Fibroblast of gingiva (primary cell): ENCODE data around the gene NTRK3.
A peak's percentile ranks its signal among the peaks of the same experiment; 100 is the strongest.

Experiments used
- DNase-seq: peaks from one replicate; pipeline ENCODE4 v3.0.0-alpha.2; 2011; ENCODE audit warnings: low read depth

Gene NTRK3

DNA sequence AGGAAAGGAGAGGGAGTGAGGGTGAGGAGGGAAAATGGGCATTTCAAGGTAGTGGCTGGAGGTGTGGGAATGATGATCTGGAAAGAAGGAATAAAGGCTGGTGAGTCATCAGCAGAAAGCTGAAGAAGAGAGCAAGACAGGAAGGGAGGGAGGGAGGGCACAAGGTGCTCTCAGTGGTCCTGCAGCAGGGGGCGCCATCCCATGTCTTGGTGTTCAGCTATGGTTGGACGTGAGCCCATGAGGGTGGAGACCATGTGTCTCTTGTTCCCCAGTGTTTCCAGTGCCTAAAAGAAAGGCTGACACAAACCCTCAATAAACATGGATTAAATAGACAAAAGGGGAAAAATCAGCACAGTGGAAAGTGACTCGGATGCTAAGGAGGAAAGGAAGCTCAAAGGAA, 228.5 kb downstream of the NTRK3 start:
- no peak for DNase-seq

DNA sequence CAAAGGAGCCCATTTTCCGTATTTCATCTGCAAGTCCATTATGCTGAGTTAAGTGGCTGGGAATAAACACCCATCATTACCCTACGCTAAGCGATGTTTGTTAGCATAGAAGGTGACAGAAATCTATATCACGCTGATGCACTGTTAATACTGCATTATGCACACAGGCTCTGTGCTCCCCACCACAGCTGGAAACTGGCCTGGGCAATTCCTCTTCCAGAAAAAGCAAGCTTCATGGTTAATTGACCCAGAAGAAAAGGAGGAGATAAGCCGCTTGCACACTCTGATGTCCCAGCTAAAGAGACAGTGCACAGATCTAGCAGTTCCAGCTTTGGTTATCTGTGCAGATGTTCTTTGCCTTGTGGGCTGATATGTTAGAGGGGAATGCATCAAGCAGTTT, 232.6 kb downstream of the NTRK3 start:
- DNase-seq, result no peak

DNA sequence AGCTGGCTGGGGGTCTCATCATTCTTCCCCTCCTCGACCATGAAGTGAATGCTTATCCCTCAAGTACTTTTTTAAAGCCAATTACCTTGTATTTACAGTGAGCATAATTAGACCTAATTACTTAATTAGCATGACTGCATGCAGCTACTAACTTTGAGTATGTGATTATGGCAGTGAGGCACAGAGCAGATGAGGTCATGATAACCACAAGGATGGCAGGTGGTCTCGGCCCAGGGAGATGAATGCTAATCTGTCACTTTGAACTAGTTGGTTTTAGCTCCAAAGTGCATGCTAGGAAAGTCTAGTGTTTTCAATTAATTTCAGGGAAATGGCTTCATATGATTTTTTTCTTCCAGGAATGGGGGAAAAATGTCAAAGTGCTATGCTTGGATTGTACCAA, 233.8 kb downstream of the NTRK3 start:
- DNase-seq, result no peak

DNA sequence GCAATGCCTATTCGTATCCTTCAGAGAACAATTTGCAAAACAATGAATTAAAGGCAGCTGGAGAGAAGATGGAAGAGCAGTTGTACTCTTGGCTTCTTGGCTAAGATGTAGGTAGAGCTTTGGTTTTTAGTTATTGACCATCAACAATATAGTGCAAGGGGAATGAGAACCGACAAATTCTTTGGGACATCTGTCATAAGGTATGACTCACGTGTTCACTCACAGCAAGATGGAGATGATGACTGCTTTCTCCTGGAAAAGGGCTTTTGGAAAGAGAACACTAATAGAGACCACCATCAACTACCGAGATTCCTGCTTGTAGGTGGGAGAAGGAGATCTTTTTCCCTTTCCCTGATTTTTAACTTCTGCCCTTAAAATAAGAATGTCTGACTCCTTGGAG, 234.9 kb downstream of the NTRK3 start:
- DNase-seq, result no peak

DNA sequence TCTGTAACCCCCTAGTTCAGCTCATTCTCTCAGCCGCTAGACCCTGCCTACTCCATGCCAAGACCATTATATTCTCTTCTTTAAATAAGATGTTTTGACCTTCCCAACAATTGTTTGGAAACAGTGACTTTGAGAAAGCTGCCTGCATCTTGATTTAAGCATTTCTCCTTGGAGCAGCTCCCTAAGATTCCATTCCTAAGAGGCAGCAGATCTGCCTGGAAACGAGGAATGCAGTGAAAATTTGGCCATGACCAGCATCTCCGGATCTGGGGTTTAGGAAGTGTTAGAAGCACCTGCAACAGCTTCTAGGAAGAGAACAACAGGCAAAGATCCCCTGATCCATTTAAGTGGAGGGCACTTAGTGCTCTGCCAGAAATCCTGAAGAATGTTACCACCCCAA, 235.7 kb downstream of the NTRK3 start:
- DNase-seq, result no peak

DNA sequence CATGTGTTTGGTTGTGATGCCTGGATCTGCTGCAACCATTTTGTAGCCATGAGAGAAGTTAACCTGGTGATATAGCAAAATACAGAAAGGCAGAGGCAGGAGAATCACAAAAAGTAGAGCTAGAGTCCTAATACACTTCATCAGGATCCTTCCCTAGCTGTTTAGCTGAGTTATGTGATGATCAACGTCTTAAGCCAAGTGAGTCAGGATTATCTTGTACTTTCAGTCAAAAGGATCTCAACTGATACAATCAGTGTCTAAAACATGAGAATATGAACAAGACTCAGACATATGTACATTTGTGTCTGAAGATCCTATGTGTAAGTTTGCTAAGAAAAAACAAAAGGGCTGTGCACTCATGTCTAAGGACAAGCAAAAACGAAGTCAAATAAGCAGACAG, 236.9 kb downstream of the NTRK3 start:
- DNase-seq, result no peak

DNA sequence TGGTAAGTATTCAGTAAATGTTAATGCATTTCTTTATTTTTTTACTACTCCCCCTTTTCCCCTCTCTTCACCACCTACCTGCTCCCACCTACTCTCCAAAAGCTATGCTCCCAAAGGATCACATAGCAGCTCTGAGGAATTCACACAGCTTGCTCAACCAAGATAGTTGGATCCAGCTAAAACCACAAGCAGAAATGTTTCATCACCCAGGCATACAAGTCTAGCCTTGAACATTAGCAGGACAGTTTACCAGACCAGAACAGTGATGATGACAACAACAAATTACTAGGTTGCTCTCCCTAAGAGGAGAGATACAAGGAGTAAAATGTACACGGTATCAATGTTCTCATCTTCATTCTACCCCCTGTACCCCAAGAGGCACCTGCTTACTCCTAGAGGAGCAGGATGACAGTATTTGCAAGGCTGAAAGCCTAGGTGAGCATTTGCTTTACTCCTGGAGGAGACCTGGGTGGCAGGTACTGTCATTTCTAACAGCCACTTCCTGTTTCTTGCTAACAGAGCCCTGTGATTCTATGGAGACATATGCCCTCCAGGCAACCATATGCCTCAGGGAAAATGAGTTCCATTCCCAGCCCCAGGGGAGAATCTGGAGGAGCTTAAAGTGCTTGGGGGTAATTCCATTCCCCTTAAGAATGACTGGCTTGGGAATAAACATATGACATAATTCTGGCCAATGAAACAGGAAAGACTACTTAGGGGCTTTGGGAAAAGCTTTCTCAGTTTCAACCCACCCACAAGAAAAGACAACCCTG, 237.5 kb downstream of the NTRK3 start:
- DNase-seq, result peak; percentile 2

DNA sequence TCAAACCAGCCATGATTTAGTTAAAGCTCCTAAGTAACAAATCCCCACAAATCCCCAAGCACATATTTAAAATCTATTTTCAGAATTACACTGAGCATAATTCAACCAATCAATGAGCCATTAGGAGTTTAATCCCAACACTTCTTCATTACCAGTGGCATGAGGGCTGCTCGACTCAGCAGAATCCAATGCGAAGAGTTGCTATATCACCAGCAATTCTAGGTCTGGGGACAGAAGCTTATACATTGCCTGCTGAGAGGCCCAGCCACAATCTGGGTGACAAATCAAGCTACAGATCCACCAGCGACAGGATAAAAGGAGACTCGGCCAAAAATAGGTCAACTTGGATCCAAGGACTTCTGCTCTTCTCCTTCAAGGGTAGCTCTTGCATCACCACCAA, 238.8 kb downstream of the NTRK3 start:
- no peak for DNase-seq

DNA sequence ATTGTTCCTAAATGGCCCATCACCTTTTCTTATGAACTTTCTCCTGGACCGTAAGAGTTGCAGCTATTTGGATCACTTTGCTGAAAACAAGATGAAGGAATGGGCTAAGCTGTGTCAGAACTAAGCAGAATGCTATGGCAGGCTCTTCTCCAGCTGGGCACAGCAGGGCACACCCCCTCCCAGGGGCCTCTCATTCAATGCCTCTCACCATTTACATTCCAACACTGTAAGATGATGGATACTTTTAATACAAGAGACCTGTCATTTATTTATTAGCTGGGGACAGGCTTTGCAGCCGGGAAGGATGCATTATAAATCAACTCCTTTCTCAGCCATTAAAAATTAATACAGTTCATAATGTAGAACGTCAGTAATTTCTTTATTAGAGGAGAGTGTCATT, 240.1 kb downstream of the NTRK3 start:
- no peak for DNase-seq

DNA sequence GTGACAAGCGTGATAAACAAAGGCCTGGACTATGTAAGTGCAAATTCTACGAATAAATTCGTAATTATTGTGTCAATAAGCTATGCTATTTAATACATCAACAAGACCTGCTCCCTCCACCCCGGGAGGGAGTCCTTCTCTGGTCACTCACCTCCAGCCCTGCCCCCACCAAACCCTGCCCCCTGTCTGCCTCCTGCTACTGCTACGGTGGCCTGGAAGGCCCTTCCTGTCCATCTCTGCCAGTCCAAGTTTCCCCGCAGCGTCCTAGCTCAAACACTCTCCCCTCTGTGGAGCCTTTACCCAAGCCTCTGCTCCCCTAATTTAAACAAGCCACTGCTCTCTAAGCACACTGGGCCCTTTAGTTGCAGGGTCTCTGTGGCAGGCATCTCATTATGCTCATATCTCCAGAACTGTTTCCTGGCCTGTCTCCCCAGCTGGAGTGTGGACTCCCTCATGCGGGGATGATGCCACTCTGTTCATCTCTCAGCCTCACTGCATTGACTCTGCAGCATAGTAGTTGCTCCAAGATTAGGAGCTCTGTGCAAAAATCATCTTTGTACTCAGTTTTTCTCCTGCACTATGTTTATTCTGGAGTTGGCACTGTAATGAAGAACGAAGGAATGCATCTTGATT, 241.2 kb downstream of the NTRK3 start:
- DNase-seq, result no peak

DNA sequence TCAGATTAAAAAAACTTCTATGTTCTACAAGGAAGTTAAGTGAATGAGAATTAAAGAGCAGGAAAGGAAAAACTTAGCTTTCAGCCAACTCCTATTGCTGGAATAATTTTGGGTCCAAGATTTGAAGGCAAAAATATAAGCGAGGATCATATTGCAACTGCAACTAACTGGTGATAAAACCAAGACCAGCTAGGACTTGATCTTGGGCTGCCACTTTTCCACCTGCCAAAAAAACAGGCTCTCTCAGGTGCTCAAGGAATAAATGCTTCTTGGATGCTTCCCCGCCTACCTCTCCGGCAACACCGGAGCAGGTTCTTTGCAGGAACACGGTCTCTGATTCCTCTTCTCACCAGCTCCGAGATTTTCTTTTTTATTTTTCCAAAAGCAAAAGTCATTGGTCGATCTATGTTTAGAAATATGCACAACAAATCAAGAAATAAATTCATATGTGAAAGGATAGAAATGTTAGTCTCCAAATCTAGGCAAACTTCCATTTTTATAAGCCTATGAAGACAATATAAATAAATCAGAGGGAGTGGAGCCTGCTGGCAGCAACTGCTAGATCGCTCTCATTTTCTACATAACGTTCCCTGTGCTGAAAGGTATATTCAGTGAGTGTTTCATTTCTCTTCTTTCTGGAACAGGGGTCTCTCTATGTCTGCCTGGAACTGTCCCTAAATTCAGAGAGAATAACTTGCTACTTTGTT, 241.9 kb downstream of the NTRK3 start:
- DNase-seq, result no peak

DNA sequence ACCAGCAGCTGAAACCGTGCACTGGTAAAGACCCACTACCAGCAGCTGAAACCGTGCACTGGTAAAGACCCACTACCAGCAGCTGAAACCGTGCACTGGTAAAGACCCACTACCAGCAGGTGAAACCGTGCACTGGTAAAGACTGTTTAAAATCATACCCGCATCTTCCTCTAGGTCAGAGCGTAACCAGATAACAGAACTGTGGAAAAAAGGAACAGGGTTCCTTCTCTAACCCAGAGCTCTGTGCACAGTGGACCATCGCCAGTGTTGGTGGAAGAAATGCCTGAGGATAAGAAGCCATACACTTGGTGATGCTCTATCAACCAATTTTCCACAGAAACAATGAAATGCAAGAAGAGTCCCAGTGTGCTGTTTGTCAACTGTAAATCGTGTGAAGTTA, 243.4 kb downstream of the NTRK3 start:
- no peak for DNase-seq

DNA sequence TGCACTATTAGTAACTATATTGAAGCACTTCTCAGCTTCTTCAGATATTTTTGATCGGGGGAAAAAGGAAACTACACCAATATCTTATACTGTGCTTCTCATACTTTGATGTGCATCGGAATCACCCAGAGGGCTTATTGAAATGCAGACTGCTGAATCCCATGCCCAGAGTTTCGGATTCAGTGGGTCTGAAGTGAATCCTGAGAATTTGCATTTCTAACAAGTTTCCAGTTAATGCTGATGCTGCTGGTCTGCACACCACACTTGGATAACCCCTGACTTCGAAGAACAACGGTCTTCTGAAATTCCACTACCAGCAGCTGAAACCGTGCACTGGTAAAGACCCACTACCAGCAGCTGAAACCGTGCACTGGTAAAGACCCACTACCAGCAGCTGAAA, 243.9 kb downstream of the NTRK3 start:
- no peak for DNase-seq

DNA sequence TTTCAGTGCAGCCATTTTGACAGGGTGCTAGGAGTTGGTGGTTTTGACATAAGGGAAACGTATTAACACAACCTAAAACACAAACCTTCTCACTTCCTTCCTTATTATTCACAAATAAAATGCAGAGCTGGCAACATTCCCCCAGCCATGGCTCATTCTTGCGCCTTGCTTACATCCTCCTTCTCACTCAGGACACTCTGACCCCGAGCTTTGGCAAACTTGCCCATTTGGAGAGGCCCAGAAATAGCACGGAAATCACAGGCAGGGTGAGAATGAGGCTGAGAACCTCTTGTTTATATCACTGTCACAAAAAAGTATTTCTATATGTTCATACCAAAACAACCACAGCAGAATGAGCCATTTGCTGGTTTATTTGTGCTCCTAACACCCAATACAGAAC, 244.3 kb downstream of the NTRK3 start:
- DNase-seq, result no peak

DNA sequence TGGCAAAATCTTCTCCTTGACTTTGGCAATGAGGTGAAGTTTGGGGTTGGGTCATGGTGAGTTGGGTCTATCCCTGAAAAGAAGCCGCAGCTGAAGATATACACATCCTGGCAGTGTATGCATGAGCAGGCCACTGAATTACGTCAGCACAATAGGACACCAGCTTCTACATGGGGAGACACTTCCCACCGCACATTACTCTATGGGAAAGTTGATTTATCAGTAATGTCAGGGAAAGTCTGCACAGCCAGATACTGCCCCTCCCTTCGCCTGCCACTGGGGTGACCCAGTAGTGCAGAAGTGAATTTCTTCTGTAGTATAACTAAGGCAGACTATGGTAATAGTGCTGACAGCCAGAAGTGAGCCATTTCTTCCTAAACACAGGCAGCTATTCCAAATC, 245.0 kb downstream of the NTRK3 start:
- DNase-seq, result no peak

DNA sequence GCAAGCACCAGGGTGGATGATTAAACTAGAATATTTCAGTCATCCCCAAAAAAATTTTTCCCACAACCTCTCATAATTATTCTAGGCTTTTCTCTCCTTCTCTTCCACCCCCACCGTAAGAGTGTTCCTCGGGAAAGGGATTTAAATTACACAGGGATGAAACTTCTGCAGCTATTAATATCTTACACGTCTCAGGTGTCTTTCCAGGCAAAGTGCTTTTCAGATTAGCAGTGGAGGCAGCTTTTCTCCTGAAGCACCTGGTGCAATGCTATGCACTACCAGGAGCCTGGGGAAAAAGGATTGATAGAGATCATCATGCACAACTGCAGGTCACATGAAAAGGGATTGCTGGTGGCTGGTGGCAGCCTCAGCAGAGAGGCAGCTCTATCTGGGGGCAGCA, 250.4 kb downstream of the NTRK3 start:
- DNase-seq, result no peak

DNA sequence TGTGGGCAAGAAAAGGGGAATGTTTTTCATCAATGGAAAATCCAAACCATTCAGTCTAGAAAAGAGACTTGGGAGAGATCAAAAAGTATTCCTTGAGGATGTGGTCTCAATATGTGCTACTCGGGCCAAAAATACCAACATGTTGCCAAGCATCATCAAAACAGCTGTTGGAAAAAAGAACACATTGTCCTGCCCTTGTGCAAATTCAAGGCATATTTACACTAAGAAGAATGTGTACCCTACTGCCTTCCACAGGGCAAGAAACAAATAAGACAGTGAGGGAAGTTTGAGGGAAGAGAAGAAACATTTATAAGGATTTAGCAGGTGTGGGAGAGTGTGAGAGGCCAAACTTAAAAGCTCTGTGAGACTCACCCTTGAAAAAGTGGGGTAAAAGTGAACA, 252.1 kb downstream of the NTRK3 start:
- DNase-seq, result no peak

DNA sequence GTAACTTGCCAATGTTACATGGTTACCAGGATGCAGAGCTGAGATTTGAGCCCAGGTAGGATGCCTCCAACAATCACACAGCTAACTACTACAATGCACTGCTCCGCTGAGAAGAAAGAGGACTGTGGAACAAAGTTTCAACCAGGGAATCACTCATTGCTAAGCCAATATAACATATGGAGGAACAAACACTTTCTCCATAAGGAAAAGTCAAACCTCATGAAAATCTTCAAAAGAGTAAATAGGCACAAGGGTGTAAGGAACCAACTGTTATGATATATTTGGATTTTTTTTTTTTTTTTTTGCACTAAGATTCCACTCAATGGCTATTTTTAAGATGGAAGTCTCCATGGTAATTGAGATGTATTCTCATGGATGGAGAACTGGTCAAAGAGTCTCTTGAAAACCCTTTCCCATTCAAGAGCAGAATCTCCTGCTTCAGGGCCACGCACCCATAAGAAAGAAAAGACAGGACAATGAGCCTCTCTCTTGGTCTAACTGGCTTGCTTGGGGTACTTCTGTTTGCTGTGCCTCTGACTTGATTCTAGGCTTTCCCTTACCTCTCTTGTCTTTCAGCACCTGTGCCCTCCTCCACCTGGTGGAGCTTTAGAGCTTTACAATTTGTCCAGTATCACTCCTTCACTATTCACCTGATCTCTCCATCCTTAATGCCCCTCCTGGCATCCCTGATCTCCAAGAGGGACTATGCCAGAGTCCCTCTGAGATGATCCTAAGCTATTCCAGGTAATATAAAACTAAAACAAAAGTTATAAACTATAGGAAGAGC, 252.8 kb downstream of the NTRK3 start:
- no peak for DNase-seq

DNA sequence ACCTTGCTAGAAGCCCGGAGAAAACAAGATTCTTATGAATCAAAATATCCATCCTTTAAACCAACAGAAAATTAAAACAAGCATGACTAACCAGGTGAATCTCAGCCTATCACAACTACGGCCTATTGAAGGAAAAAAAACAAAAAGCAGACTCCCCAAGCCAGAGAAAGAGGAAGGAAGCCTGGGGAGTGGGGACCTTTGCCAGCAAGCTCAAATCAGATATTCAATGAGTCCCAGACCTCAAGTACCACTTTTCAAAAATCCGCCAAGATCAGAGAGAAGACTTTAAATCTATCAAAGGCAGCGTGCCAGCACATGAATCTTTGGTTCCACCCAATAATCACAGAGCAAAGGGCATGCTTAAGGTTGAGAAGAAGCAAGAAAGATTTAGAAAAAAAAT, 253.8 kb downstream of the NTRK3 start:
- no peak for DNase-seq

DNA sequence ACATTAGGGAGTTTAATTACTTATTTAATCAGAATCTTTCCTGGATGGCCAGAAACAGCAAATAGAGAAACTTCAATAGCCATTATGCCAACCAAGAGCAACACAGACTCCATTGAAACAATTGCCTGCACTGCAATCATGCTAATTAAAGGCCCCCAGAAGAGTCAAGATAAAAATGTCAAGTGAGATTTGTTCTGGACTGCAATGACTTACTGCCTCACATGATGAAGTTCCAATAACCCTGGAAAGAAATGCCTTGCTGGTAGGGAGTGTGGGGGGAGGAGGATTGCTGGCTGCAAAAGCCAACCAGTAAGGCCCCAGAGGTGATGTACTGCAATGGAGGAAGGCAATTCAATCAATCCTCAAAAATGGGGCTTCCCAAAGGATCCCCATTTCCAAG, 257.9 kb downstream of the NTRK3 start:
- DNase-seq, result no peak

DNA sequence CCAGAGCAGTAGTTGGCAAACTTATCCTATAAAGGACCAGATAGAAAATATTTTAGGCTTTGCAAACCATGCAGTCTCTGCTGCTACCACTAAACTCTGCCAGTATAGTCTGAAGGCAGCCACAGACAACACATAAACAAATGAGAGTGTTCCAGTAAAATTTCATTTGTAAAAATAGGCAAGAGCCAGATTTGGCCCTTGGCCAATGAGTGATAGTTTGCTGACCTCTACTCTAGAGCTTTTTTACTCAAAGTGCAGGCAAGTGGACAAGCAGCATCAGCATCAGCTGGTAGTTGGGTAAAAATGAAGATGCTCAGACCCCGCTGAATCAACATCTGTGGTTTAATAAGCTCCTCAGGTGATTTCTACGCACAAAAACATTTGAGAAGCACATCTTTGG, 269.8 kb downstream of the NTRK3 start:
- DNase-seq, result no peak

DNA sequence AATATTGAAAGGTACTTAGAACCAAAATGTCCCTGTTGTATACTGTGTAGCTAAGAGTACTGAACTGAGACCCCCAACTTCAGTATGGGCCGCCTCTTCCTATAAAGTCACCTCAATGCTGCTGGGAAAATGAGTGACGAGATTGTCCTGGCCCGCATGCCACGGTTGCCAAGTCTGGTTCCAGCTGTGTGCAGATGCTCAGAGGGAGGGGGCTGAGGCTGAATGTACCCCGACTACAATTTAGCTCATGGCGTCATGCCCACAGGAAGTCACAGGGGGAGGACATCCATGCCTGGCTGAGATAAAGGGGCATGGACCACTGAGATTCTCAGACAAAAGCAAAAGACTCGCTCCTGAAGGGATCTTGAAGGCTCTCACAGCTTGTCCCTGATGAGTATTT, 271.1 kb downstream of the NTRK3 start:
- no peak for DNase-seq

DNA sequence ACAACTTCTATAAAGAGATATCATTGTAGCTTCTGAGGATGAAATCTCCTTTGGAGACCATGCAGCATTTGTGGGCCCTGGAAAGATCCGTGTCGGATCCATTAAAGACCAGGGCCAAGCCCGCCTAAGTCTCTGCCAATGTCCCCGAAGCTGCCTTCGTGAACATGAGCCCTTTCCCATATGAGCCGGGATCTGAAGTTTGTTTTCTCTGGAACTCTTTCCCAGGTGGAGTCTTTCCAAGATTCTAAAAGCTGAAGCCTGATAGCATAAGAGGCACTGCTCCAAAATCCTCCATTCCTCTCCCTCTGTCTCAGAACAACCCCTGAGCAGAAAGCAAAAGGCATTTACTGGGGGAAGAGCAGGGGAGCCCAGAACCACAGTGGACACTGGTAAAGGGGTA, 274.6 kb downstream of the NTRK3 start:
- no peak for DNase-seq
